HK-2 (cell line): ENCODE data around the gene CRB1.

Experiments
- DNase-seq: peaks from one replicate; pipeline ENCODE4 v3.0.0-alpha.2; 2018; ENCODE audit not compliant: unreplicated experiment

Gene CRB1

DNA sequence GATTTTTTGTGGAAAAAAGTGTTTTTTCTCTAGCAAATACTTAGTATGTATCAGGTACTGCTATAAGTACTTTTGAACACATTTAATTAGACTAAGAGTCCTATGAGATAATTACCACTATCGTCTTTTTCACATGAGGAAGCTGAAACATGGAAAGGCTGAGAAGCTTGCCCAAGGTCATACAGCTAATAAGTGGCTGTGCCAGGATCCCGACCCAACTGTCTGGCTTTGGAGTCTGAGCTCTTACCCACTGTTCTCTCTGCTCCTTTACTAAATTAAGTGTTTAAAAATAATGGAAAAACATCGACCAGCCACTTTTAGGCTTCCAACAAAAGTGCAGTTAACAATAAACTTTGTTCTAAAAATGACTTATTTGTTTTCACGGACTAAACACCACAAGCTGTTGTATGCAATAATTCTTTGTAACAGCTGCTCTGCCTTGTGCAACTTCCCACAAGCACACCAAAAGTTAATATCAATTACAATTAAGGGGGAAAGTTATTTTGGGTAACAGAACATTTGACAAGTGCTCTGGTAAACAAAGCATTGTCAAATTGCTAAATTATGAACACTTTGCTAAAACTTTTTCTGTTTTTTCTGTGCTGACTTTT, 75.7 kb downstream of the CRB1 start:
- DNase-seq, result no peak

DNA sequence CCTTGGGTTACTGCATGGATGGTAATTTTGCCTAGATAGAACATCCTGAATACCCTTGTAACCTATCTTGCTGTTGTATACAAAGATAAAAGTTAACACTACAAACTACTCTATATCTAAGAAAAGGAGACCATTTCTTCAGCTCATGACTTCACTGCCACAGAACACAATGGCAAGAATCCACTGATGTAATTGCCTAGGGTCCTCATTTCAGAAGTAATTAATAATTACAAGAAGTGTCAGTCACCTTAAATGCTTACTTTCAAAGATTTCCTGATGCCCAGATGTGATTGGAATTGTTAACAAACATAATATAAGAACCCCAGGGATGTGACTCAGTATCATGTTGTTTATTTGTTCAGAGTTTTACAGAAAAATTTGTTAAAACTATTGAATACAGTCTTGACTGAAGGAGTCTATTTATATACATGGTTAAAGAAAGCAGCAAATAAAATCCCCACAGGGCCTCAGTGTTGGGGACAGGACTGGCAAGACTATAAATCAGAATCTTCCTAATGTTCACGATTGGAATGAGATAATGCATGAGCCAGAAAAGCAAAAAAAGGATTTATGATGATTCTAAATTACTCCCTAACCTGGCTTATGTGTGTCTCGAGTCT, 83.9 kb downstream of the CRB1 start:
- DNase-seq, result no peak

DNA sequence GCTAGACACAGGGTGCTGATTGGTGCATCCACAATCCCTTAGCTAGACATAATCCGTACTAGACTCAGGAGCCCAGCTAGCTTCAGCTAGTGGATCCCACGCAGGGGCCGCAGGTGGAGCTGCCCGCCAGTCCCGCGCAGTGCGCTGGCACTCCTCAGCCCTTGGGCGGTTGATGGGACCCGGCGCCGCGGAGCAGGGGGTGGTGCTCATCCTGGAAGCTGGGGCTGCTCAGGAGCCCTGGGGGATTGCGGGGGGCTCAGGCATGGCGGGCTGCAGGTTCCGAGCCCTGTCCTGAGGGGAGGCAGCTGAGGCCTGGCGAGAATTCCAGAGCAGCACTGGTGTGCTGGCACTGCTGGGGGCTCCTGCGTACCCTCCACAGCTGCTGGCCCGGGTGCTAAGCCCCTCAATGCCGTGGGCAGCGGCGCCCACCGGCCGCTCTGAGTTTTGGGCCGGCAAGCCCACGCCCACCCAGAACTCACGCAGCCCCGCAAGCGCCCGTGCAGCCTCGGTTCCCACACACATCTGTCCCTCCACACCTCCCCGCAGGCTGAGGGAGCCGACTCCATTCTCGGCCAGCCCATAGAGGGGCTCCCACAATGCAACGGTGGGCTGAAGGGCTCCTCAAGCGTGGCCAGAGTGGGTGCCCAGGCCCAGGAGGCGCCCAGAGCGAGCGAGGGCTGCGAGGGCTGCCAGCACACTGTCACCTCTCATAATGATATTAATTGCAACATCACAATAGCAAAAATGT, 87.4 kb downstream of the CRB1 start:
- no peak for DNase-seq

DNA sequence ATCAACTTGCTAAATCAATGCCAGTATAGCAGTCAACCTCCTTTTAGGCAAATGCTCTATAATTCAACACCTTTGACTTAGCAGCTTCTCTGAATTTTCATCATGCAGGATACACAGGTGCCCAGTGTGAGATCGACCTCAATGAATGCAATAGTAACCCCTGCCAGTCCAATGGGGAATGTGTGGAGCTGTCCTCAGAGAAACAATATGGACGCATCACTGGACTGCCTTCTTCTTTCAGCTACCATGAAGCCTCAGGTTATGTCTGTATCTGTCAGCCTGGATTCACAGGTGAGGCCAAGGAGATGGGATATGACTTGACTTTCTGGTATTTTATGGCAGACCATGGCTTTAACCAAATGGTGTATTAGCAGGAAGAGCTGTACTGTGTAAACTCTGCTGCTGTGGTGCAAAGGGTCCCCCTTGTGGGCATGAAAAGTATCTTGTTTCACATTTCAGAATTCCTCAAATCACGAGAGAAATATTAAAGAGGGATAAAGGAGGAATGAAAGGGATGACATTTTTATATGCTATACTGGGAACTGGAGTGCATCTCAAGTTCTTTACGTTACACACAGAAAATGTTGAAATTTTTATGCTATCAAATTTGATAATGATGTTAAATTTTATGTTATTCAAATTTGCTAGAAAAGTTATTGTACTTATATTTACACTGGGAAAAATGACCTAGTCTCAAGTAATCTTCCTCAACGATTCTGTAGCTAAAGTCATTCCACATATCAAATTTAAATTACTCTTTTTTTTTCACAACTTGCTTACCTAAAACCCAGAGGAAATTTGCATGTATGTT, 88.9 kb downstream of the CRB1 start:
- peak; percentile 37 for DNase-seq

DNA sequence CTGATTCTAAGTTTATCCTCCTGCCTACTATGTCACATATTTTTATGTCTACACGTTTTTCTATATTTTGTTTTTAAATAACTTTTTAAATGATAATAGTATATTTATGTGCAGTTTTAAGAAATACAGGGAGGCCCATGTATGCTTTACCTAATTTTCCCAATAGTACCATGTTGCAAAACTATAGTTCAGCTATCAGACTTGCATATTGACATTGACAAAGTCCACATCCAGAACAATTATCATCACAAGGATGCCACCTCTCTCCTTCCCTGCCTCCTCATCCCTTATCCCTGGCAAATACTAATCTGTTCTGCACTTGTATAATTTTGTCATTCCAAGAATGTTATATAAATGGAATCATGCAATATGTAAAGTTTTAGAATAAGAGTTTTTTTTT, 90.9 kb downstream of the CRB1 start:
- DNase-seq, result no peak

DNA sequence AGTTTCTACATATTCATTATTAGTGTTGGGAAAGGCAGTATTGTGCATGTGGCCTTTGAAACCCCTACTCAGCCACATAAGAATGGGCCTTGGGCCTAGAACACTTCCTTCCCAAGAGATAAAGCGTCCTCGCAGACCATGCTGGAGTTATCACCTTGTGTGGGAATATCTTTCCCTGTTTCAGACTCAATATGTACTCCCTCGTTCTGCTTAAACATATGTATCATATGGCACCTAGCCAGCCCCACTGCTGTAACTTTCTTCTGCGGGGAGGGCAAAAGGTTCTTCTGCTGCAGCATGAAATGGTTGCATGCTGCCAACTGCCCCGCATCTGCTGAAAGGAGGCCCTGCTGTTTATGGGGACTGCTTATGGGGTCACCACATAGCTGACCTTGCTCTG, 92.0 kb downstream of the CRB1 start:
- no peak for DNase-seq

DNA sequence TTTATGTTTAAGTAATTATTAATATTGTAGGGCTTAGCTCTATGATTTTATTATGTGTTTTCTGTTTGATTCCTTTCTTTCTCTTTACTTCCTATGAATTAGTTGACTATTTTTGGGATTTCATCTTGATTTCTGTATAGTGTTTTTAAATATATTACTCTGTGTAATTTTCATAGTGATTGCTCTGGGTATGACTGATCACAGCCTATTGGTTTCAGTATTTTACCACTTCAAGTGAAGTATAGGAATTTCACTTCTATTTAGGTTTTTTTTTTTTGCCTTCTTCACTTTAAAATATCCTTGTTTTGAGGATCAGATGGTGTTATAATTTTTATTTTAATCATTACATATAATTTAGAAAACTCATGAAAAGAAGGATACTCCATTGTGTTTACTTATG, 94.8 kb downstream of the CRB1 start:
- no peak for DNase-seq

DNA sequence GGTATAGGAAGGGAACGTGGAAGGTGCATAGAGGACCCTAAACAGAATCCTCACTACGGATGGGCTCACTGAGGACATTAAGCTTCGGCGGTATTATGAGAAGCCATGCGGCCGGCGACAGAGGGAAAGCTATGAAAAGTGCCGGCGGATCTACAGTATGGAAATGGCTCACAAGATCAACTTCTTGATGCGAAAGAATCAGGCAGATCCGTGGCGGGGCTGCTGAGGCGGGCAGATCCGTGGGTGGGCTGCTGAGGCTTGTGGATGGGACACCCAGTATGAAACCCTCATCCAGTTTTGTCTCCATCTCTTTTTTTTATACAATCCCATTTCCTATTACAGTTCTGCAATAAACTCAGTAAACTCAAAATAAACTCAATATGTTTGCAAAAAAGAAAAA, 95.8 kb downstream of the CRB1 start:
- DNase-seq, result no peak

DNA sequence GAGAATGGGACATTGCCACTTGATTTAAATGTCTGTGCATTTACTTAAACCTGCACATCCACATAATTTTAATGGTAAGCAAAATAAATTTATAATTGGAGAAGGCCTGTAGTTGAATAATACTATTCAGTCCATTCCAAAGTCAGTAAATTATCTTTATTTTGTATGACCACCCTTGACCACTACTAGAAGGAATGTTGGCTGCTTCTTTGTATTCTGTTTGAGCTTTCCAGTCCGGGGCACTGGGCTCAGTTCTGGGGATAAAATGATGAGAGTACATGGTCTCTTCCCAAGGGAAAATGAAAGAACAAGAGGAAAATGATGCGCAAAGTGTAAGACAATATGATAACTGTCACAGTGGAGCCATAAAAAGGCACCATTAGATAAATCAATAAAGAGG, 98.9 kb downstream of the CRB1 start:
- DNase-seq, result no peak

DNA sequence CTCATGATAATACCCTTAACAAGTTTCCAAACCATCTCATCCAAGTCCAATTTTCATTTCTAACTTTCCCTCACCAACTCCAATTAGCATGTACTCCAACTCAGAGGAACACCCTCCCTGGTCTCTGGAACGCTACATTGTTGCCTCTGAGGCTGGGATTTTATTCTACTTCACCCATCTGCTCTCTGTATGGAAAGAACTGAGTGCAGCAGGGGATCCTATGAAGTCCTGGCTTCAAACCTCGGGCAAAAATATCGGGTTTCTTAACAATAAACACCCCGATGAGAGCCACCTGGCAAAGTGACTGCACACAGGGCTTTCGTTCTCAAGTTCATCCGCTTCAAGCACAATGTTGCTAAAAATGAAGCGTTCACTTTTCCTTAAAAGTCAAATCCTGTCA, 99.6 kb downstream of the CRB1 start:
- no peak for DNase-seq

DNA sequence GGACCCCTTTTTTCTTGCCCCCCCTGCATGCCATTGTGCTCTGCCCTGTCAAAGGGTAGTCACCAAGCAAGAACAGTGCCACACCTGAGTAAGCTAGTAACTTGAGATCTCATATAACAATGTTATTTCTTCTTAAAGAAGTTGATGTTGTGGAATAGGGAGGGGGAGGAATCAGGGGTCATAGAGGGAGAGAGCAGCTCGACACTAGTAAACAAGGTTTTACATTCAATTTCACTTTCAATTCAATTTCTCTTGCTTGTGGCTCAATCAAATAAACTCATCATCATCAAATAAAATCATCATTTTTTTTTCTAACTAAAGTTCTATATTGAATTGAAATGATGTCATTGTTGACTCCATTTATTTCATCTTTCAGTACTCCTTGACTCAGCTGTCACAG, 106.4 kb downstream of the CRB1 start:
- DNase-seq, result no peak

DNA sequence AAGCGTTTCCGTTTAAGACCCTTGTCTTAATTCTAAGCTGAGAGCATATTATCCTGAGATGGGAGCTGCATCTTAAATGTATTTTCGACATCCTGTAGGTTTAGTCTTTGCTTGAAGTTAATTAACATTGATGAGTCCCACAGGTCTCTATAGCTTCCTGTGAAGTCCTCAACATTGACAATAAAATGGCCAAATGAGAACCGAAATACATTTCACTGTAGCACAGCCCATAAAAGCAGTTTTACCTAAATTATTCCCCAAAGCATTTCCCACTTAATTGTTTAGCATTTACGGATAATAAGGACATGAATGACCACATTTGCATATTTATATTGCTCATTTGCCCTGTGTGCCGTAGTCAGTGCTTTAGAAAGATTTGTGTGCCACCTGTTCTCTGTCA, 116.4 kb downstream of the CRB1 start:
- DNase-seq, result no peak

DNA sequence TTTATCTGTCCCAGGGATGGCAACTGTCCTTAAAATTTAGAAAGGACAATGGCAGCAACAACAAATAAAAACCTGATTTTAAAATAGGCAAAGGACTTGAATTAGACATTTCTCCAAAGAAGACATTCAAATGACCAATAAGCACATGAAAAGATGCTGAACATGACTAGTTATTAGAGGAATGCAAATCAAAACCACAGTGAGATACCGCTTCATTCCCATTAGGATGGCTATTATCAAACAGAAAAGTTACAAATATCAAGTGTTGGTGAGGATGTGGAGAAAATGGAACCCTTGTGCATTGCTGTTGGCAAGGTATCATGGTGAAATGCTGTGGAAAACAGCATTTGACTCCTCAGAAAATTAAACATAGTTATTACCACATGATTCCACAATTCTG, 120.7 kb downstream of the CRB1 start:
- no peak for DNase-seq

DNA sequence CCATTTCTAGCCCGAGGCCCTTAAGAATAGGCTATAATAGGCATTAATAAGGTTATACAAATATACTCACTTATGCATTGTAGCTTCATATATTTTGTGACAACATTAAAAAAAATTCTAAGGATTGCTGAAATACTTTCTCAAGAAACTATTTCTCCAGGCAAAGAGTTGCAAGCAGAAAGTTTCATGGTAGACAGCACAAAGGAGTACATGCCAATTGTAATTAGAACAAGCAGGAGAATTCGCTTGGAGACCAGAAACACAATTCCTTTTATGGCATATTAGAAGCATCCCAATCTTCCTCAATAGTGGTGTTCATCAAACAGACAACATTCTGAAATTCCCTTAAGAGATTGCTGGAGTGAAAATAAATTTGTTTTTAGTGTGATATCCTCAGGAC, 122.8 kb downstream of the CRB1 start:
- no peak for DNase-seq

DNA sequence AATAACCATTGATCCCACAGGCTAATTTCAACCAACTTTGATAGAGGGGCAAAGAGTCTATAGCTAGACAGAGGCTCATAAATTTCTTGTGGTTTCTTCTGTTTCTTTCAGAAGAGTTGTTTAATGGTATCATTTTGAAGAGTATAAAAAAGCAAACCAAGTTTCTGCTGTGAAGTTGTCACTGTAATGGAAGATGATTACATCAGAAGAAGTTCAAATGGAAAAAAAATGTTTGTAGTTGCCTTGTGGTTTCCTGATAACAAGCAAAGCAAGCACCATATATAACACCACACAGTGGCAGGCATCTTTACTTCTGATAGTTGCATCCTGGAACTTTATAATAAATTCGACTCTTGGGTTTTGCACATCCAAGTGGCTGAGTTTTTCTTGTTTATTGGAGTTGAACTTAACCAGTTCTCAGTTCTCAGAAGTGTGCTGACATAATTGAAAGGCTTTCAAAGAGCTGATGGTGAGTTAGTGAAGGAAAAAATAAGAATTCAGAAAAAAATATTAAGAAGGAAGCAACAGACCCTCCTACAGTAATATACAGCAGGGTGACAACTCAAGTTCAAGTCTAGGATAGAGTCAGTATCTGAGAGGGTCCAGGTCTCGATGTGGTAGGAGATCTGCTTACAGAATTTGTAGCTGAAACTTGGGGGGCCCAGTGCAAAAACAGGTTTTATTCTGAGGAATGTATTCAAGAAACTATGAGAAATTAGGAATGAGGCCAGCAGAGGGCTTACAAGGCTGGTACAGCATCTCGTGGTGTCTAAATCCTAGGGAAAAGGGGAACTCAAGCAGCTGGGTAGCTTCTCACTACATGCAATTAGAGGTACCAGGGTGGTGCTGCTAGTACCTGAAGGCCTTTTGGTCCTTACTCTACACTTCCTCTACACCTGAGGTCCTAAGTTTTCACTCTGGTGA, 123.5 kb downstream of the CRB1 start:
- DNase-seq, result no peak

DNA sequence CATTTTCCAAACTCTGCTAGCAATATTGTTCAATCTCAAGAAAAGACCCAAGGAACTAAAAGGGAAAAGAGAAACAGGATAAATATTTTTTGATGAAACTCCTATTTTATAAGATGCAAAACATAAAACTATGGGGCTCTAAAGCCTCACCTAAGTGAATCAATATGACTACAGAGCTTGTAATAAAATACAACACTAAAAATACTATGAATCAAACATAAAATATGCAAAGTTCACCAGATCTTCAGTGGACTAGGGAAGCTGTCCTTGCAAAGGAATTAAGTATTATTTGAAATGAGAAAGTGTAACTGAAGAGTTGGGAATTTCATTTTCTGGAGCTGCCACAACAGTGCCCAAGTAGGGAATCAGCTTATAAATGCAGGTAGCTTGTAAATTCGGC, 124.5 kb downstream of the CRB1 start:
- no peak for DNase-seq

DNA sequence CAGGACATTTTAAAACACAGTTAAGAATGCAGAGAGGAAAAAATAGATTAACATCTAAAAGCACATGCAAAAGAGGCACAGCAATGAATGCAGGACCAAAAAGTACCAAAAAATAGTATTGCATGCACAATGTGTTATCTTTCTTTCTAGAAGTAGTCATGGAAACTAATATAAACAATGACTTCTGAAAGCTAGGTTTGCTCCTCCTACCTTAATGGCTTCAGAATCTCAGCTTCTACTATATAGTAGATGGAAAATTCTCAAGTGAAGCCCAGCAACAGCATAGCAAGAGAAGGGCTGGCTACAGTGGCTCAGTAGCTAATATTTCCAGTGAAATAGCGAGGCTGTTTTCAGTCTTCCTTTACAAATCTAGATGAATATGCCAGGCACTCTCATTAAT, 125.1 kb downstream of the CRB1 start:
- DNase-seq, result no peak

DNA sequence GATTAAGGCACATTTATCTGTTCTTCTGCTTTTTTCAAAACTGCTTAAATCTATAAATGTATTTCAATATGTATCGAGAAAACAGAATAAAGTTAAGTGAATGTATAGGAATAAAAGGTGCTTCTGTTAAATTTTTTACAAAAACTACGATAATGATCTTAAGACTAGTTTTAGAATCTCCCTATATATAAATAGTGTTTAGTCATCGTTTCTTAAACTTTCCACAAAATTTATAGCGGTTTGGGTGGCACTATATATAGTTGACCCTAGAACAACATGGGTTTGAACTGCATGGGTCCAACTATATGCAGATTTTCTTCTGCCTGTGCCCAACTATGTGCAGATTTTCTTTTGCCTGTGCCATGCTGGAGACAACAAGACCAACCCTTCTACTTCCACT, 125.7 kb downstream of the CRB1 start:
- no peak for DNase-seq

DNA sequence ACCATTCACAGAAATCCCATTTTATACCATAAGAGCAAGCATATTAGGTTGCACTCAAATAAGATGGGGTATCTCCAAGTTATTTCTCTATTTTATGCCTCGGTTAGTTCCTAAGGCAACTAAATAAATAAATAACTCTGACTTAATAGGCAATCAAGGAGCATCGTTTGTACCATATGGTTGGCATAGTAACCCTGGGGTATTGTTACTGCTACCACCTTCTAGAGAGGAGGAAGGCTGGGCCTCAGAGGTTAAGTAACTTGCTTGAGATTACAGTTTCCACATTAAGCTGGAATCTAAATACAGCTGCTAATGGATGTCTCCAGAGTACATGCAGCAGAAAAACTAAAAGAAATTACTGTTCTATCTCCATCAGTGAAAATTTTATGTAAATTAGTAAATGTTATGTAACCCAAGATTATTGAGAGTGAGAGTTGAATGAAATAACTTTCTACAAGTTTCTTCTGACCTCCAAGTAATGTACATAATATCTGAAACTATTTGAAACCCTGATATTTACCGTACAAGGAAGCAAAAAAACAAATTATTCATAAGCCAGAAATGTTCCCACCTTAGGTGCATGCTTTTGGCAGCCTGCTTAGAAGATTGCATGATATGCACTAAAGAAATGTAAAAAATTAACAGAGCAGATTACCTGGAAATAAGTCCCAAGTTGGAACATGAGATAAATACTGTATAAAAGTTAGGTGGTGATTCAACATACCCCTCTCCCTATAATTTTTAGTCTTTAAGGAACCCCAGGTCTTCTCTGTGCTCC, 127.0 kb downstream of the CRB1 start:
- DNase-seq, result no peak

DNA sequence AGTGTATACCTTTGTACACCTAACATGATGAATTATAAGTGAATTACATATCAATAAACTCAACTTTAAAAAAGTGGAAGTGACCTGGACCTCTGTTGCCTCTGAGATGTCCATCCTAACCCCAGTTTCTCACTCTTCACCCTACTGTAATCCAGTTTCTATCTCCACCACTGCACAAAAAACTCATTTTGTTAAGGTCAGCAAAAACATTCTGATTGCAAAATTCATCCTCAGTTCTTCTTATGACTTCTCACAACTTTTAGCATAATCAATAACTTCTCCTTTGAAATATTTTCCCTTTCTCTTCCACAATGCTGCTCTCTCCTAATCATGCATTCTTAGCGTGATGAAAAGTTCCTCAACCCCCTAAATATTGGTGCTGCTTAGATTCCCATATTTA, 129.8 kb downstream of the CRB1 start:
- no peak for DNase-seq
